ENCODE measurements around the gene UBE2QL1.

Gene UBE2QL1

GRCh38 chr5:6527749-6528455 is 79.2 kb downstream of the UBE2QL1 start:
- DNase-seq (ENCODE audit: low read depth in 2 of 2): no peak

GRCh38 chr5:6535594-6535993 is 86.9 kb downstream of the UBE2QL1 start:
- DNase-seq (ENCODE audit: low read depth in 2 of 2): no peak

- DNase-seq (ENCODE audit: low read depth in 2 of 2): no peak
These were observed 90.4 kb downstream of the UBE2QL1 start for GRCh38 chr5:6539060-6539459.

GRCh38 chr5:6540111-6540827 is 91.6 kb downstream of the UBE2QL1 start:
- DNase-seq (ENCODE audit: low read depth in 2 of 2): peak; percentile 17 to 19

- no peak for DNase-seq (ENCODE audit: low read depth in 2 of 2)
These were observed 92.8 kb downstream of the UBE2QL1 start for GRCh38 chr5:6541256-6542013.

GRCh38 chr5:6542421-6543345 is 94.0 kb downstream of the UBE2QL1 start:
- no peak for DNase-seq (ENCODE audit: low read depth in 2 of 2)

- no peak for DNase-seq (ENCODE audit: low read depth in 2 of 2)
These were observed 94.7 kb downstream of the UBE2QL1 start for GRCh38 chr5:6543346-6543730.

- DNase-seq (ENCODE audit: low read depth in 2 of 2): no peak
These were observed 95.3 kb downstream of the UBE2QL1 start for GRCh38 chr5:6543830-6544560.

All from fibroblast of skin of left quadriceps (primary cell).